K562 (cell line): ENCODE data around the gene PAPOLB. TPM values are rescaled to one million over a fixed set of nuclear protein-coding genes. Genes with fewer than 3 reads are reported as not detected.

Experiments used
- ATAC-seq: fragments of 200-7000 bp; cut with Tn5 transposase; 3 replicates; pipeline ENCODE4 v1.9.1; 2020; ENCODE audit warnings: moderate library complexity
- BruUV-seq: library from RNA; stranded (reverse); fragments of 400-500 nt; replicated peaks from 2 replicates; lab custom pipeline; 2021; lab: Mats Ljungman, UMichigan
- CTCF ChIA-PET: fragments of 300-600 bp; formaldehyde crosslinking; extraction: SDS; loops from one replicate; lab custom pipeline; 2021; ENCODE audit warnings: low intra/inter-chr PET ratio; lab: Yijun Ruan, JAX
- POLR2A ChIA-PET: fragments of 300-600, 350-650 bp; sonication (Branson Sonifier 250); formaldehyde crosslinking; extraction: SDS; loops from one replicate; lab custom pipeline; 2021; ENCODE audit warnings: antibody characterized with exemption, inconsistent platforms; lab: Yijun Ruan, JAX
- DNase-seq, 4 experiments: peaks; one replicate each; pipeline versions ENCODE4 v3.0.0 to v3.0.0-alpha.2; 2011 to 2018; ENCODE audit warnings: low spot score in 3 of 4, mixed read lengths in 3 of 4; ENCODE audit errors: extremely low read depth in 1 of 4
- FAIRE-seq: peaks from 2 replicates; lab custom pipeline; 2011; peaks lifted over from hg19 to GRCh38; lab: Jason Lieb, UNC
- H2AFZ ChIP-seq: 2 replicates; pipeline ENCODE4 v1.6.0; 2011; ENCODE audit warnings: low read depth, low read length, control low read depth, inconsistent platforms
- H3K27ac ChIP-seq: fragments of 200-600 bp; 3 replicates; pipeline ENCODE4 v1.8.0; 2011; ENCODE audit warnings: low read depth, mild to moderate bottlenecking, control low read depth, inconsistent platforms, low read length, moderate library complexity, mixed read lengths; ENCODE audit errors: extremely low read depth
- H3K27me3 ChIP-seq, 2 experiments: fragments of 300-600 bp in 1 of 2; 2 replicates in 1 of 2; 3 replicates in 1 of 2; pipeline versions ENCODE4 v1.6.0 to v1.8.0; 2011; ENCODE audit warnings: inconsistent platforms in 2 of 2, low read length in 2 of 2, mild to moderate bottlenecking in 1 of 2, mixed read lengths in 1 of 2, moderate library complexity in 1 of 2; ENCODE audit not compliant: control insufficient read depth in 2 of 2, insufficient read depth in 2 of 2
- H3K36me3 ChIP-seq: fragments of 300-600 bp; 3 replicates; pipeline ENCODE4 v1.8.0; 2011; ENCODE audit warnings: mild to moderate bottlenecking, low read length, inconsistent platforms; ENCODE audit not compliant: control insufficient read depth, insufficient read depth
- H3K4me1 ChIP-seq, 2 experiments: fragments of 200-600 bp in 1 of 2; replicated peaks in 1 of 2; 2 replicates in 1 of 2; 3 replicates in 1 of 2; pipeline versions ENCODE4 v1.5.1 to v1.8.0; 2011; ENCODE audit warnings: inconsistent platforms in 2 of 2, low read length in 2 of 2, mild to moderate bottlenecking in 1 of 2, mixed read lengths in 1 of 2, moderate library complexity in 1 of 2; ENCODE audit not compliant: control insufficient read depth in 2 of 2, insufficient read depth in 2 of 2
- H3K4me2 ChIP-seq: 2 replicates; pipeline ENCODE4 v1.6.1; 2011; ENCODE audit warnings: low read length, control low read depth, inconsistent platforms, mixed read lengths; ENCODE audit not compliant: insufficient read depth
- H3K4me3 ChIP-seq: fragments of 200-600 bp; sonication (generic), shearing (Covaris generic); 2 replicates; pipeline ENCODE4 v1.5.1; 2016; ENCODE audit warnings: control low read depth, inconsistent platforms
- H3K79me2 ChIP-seq: fragments of 200-600 bp; 3 replicates; pipeline ENCODE4 v1.8.0; 2011; ENCODE audit warnings: low read length, inconsistent platforms; ENCODE audit not compliant: control insufficient read depth, insufficient read depth
- H3K9ac ChIP-seq, 2 experiments: 2 replicates each; pipeline versions ENCODE4 v1.6.0 to v1.6.1; 2011; ENCODE audit warnings: low read depth in 2 of 2, low read length in 2 of 2, control low read depth in 1 of 2, inconsistent platforms in 1 of 2, mild to moderate bottlenecking in 1 of 2, mixed read lengths in 1 of 2; ENCODE audit not compliant: insufficient read depth in 1 of 2
- H3K9me1 ChIP-seq: one replicate; pipeline ENCODE4 v1.6.0; 2011; ENCODE audit warnings: inconsistent platforms, mild to moderate bottlenecking, low read length, moderate library complexity; ENCODE audit not compliant: control insufficient read depth, insufficient read depth
- H3K9me3 ChIP-seq: replicated peaks from 2 replicates; pipeline ENCODE4 v1.5.1; 2011; ENCODE audit warnings: low read depth, low read length, inconsistent platforms; ENCODE audit not compliant: control insufficient read depth, insufficient read depth
- H4K20me1 ChIP-seq: replicated peaks from 2 replicates; pipeline ENCODE4 v1.6.1; 2011; ENCODE audit warnings: low read length, inconsistent platforms, mixed read lengths; ENCODE audit not compliant: control insufficient read depth, insufficient read depth
- CCAR2 ChIP-seq: fragments of 200-400 bp; formaldehyde crosslinking; IDR thresholded peaks from 2 replicates; pipeline ENCODE4 v1.6.1; 2017; ENCODE audit warnings: mild to moderate bottlenecking, low read depth, low read length
- CCNT2 ChIP-seq: IDR thresholded peaks from 2 replicates; pipeline ENCODE4 v1.6.1; 2011; ENCODE audit warnings: borderline replicate concordance, low read depth, mild to moderate bottlenecking, moderate library complexity, mixed read lengths, low read length; ENCODE audit not compliant: insufficient read length; ENCODE audit errors: extremely low read depth
- DACH1 ChIP-seq: fragments of 450-650 bp; IDR thresholded peaks from 2 replicates; pipeline ENCODE4 v1.6.1; 2018; ENCODE audit not compliant: partially characterized antibody
- MAX ChIP-seq: sonication (generic); formaldehyde crosslinking; IDR thresholded peaks from 2 replicates; pipeline ENCODE4 v1.9.0; 2022; ENCODE audit warnings: mild to moderate bottlenecking, missing genetic modification reagents
- MCM3 ChIP-seq: fragments of 450-650 bp; IDR thresholded peaks from 2 replicates; pipeline ENCODE4 v1.6.1; 2016
- PATZ1 ChIP-seq: fragments of 250-450 bp; sonication (Bioruptor Pico); IDR thresholded peaks from 2 replicates; pipeline ENCODE4 v1.5.0; 2020; ENCODE audit warnings: mild to moderate bottlenecking, borderline replicate concordance
- SRSF1 ChIP-seq: fragments of 200-400 bp; formaldehyde crosslinking; IDR thresholded peaks from 2 replicates; pipeline ENCODE4 v1.6.1; 2017; ENCODE audit warnings: mild to moderate bottlenecking, low read depth, low read length, moderate library complexity
- TSC22D4 ChIP-seq: fragments of 450-650 bp; IDR thresholded peaks from 2 replicates; pipeline ENCODE4 v1.6.1; 2016; ENCODE audit warnings: missing genetic modification characterization, missing biosample characterization, control low read depth
- WGBS: fragments of 100-300 bp; shearing (Covaris generic); methylation state at CpG from one replicate; pipeline ENCODE4 v1.1.6; 2016; ENCODE audit warnings: low coverage, mixed read lengths; ENCODE audit not compliant: insufficient coverage; ENCODE audit errors: missing lambda C conversion rate; 5-methylcytosine and 5-hydroxymethylcytosine counted together
- in situ Hi-C: fragments of 300-500 bp; cut with MboI; formaldehyde crosslinking; loops from 4 replicates; pipeline ENCODE4 v1.15.0; 2018; ENCODE audit warnings: inconsistent platforms, mixed read lengths
- intact Hi-C: fragments of 100-400 bp; cut with micrococcal nuclease; formaldehyde crosslinking; loops from 2 replicates; pipeline ENCODE4 v1.14.2; 2022
- polyA plus RNA-seq, 8 experiments: library from polyadenylated mRNA; depleted of rRNA in 4 of 8; stranded (reverse) in 5 of 8; unstranded in 3 of 8; fragments of >200 nt; fragmentation: Nextera tagmentation in 2 of 8; fragmentation: Illumina TruSeq in 1 of 8; extraction: Ambion mirVana in 2 of 8; extraction: Trizol in 1 of 8; gene quantifications; 2 replicates each; pipeline versions ENCODE4 v1.2.1 to v1.2.3, GENCODE V29; 2011 to 2014; ENCODE audit warnings: inconsistent platforms in 1 of 8, missing spikeins in 1 of 8
- total RNA-seq, 7 experiments: library from RNA; depleted of rRNA in 6 of 7; stranded (reverse); fragments of >200 nt in 6 of 7; fragmentation: Illumina TruSeq in 2 of 7; extraction: Trizol in 2 of 7; gene quantifications; 2 replicates each; pipeline versions ENCODE4 v1.2.1 to v1.2.3, GENCODE V29; 2011 to 2021; ENCODE audit warnings: low replicate concordance in 1 of 7

The PAPOLB gene
- total and polyA plus RNA-seq, 9 of the 15 experiments (the other 6 are each of a cell fraction or from before 2014, with no cell fraction given), result 0.04 to 0.33 (median 0.16) TPM; not detected in 4

GRCh38 chr7:4842319-4843064, 19.3 kb downstream of the PAPOLB start:
- POLR2A ChIA-PET, result interaction anchor here (0.6 to 1.0 kb wide), 3 partner anchors 21 to 352 kb away, joined by 3 to 5 read pairs (median 3); no protein-coding TSS in a partner anchor
- no peaks in the 10 kb centered on the region for H3K79me2 ChIP-seq
- H4K20me1 ChIP-seq, result peaks cover 4% of the 10 kb centered on the region
- in situ Hi-C loops, result no loop called here
- no peaks in the 10 kb centered on the region for H3K27me3 ChIP-seq
- H3K36me3 ChIP-seq, result no peaks in the 10 kb centered on the region
- H3K4me1 ChIP-seq, result peaks cover 0 to 22% of the 10 kb centered on the region in 2 experiments; a peak in 2 of 5 replicates
- H2AFZ ChIP-seq, result no peak overlapping the region
- no TSS peak for BruUV-seq
- DNase-seq, result no peak
- H3K4me3 ChIP-seq, result no peak overlapping the region
- ATAC-seq, result no peak
- CTCF ChIA-PET, result no interaction called here
- H3K9me1 ChIP-seq, result no peaks in the 10 kb centered on the region
- H3K27ac ChIP-seq, result no peak overlapping the region
- no peak for FAIRE-seq
- no peak overlapping the region for H3K9ac ChIP-seq
- no peaks in the 10 kb centered on the region for H3K9me3 ChIP-seq
- H3K4me2 ChIP-seq, result no peak overlapping the region
- intact Hi-C loops, result no loop called here
- 48% methylated on average over 19 of the region's 22 CpGs for WGBS
- TF ChIP-seq SRSF1, result no peak
- no peak for TF ChIP-seq MAX (CRISPR knock-in tag)
- no peak for TF ChIP-seq TSC22D4
- no peak for TF ChIP-seq MCM3
- TF ChIP-seq DACH1, result no peak
- no peak for TF ChIP-seq PATZ1
- TF ChIP-seq CCAR2, result no peak
- no peak for TF ChIP-seq CCNT2
- TF ChIP-seq, all 486 proteins: peak for 0
